ENCODE data around the gene GPN1.
"Not testable (repeated sequence)": the region's sequence is repeated elsewhere in the genome, so short reads cannot be mapped to it uniquely, and the experiment has no call there.

The GPN1 gene

DNA sequence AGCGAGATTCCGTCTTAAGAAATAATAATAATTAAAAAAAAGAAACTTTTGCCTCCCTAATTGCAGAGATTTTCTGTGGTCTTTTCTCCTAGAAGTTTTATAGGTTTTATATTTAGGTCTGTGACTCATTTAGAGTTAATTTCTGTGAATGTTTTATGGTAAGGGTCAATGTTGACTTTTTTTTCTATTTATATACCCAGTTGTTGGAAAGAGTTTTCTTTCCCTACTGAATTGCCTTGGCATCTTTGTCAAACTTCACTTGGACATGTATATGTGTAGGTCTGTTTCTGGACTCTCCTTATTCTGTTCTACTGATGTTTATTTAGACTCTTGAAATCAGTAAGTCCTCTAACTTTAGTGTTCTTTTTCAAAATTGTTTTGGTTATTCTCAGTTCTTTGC lies 40.5 kb upstream of the GPN1 start:
- H3K4me2 ChIP-seq (ENCODE audit: low read length) = no peak overlapping the region
- no peak overlapping the region for H3K4me3 ChIP-seq (ENCODE audit: low read length)
- H4K20me1 ChIP-seq (ENCODE audit: insufficient read depth, low read length) = peaks cover 23% of the 10 kb centered on the region
- H3K9me3 ChIP-seq (ENCODE audit: insufficient read depth, low read length) = peaks cover 11% of the 10 kb centered on the region; the same call in 1 of the 2 replicates
- H3K27me3 ChIP-seq (ENCODE audit: low read depth, low read length) = no peaks in the 10 kb centered on the region
- no peak overlapping the region for H3K9ac ChIP-seq (ENCODE audit: low read length)
- no peak overlapping the region for H2AFZ ChIP-seq (ENCODE audit: low read depth, low read length)
- H3K36me3 ChIP-seq (replicated peaks; ENCODE audit: low read depth, low read length) = peaks cover 37% of the 10 kb centered on the region
- H3K79me2 ChIP-seq (ENCODE audit: low read length) = peaks cover 100% of the 10 kb centered on the region
- H3K4me1 ChIP-seq (ENCODE audit: low read length) = peaks cover 13% of the 10 kb centered on the region
- no peak overlapping the region for H3K27ac ChIP-seq (ENCODE audit: low read length)
- TF ChIP-seq, protein P1, sequence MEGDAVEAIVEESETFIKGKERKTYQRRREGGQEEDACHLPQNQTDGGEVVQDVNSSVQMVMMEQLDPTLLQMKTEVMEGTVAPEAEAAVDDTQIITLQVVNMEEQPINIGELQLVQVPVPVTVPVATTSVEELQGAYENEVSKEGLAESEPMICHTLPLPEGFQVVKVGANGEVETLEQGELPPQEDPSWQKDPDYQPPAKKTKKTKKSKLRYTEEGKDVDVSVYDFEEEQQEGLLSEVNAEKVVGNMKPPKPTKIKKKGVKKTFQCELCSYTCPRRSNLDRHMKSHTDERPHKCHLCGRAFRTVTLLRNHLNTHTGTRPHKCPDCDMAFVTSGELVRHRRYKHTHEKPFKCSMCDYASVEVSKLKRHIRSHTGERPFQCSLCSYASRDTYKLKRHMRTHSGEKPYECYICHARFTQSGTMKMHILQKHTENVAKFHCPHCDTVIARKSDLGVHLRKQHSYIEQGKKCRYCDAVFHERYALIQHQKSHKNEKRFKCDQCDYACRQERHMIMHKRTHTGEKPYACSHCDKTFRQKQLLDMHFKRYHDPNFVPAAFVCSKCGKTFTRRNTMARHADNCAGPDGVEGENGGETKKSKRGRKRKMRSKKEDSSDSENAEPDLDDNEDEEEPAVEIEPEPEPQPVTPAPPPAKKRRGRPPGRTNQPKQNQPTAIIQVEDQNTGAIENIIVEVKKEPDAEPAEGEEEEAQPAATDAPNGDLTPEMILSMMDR (IDR thresholded peaks at IDR 0.05; ENCODE audit: low read depth, low read length) = no peak
- no peak for TF ChIP-seq EZH2phosphoT487 (IDR thresholded peaks at IDR 0.05; ENCODE audit: low read depth)

DNA sequence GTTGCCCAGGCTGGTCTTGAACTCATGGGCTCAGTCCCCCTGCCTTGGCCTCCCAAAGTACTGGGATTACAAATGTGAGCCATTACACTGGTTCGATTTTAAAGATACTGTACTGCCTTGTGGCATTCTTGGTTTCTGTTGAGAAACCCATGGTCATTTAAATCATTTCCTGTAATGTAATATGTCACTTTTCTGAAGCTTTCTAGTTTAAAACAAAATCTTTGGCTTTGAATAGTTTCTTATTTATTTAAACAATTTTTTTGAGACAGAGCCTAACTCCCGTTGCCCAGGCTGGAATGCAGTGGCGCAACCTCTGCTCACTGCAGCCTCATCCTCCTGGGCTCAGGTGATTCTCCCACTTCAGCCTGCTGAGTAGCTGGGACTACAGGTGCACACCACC lies 37.1 kb upstream of the GPN1 start:
- Histone ChIP-seq H3K36me3 (replicated peaks; ENCODE audit: low read depth, low read length) (peaks cover 51% of the 10 kb centered on the region), H3K9ac (ENCODE audit: low read length) (no peak overlapping the region), H3K27ac (ENCODE audit: low read length) (no peak overlapping the region), H3K4me3 (ENCODE audit: low read length) (no peak overlapping the region), H3K4me2 (ENCODE audit: low read length) (no peak overlapping the region), H2AFZ (ENCODE audit: low read depth, low read length) (no peak overlapping the region), H3K4me1 (ENCODE audit: low read length) (no peaks in the 10 kb centered on the region), H3K27me3 (ENCODE audit: low read depth, low read length) (no peaks in the 10 kb centered on the region), H3K9me3 (ENCODE audit: insufficient read depth, low read length) (peaks cover 17% of the 10 kb centered on the region), H3K79me2 (ENCODE audit: low read length) (peaks cover 99% of the 10 kb centered on the region), H4K20me1 (ENCODE audit: insufficient read depth, low read length) (peaks cover 6% of the 10 kb centered on the region; the same call in 1 of the 2 replicates)
- TF ChIP-seq, protein P1 (IDR thresholded peaks at IDR 0.05; ENCODE audit: low read depth, low read length) = no peak
- no peak for TF ChIP-seq EZH2phosphoT487 (IDR thresholded peaks at IDR 0.05; ENCODE audit: low read depth)

DNA sequence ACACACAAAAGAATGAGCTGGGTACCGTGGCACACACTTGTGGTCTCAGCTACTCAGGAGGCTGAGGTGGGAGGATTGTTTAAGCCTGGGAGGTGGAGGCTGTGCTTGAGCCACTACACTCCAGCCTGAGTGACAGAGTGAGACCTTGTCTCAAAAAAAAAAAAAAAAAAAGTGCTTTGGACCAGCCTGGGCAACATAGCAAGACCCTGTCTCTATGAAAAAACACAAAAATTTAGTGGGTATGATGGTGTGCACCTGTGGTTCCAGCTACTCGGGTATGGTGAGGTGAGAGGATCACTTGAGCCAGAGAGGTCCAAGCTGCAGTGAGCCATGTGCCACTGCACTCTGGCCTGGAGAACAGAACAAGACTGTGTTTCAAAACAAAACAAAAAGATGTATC lies 35.6 kb upstream of the GPN1 start:
- no peak overlapping the region for H2AFZ ChIP-seq (ENCODE audit: low read depth, low read length)
- H3K27me3 ChIP-seq (ENCODE audit: low read depth, low read length) = no peaks in the 10 kb centered on the region
- TF ChIP-seq EZH2phosphoT487 (IDR thresholded peaks at IDR 0.05; ENCODE audit: low read depth) = no peak
- TF ChIP-seq, protein P1 (IDR thresholded peaks at IDR 0.05; ENCODE audit: low read depth, low read length) = no peak
- H3K4me2 ChIP-seq (ENCODE audit: low read length) = no peak overlapping the region
- peaks cover 16% of the 10 kb centered on the region for H4K20me1 ChIP-seq (ENCODE audit: insufficient read depth, low read length)
- H3K9me3 ChIP-seq (ENCODE audit: insufficient read depth, low read length) = peaks cover 17% of the 10 kb centered on the region
- no peak overlapping the region for H3K27ac ChIP-seq (ENCODE audit: low read length)
- peaks cover 99% of the 10 kb centered on the region for H3K79me2 ChIP-seq (ENCODE audit: low read length)
- H3K36me3 ChIP-seq (replicated peaks; ENCODE audit: low read depth, low read length) = peaks cover 58% of the 10 kb centered on the region
- no peak overlapping the region for H3K9ac ChIP-seq (ENCODE audit: low read length)
- no peak overlapping the region for H3K4me3 ChIP-seq (ENCODE audit: low read length)
- H3K4me1 ChIP-seq (ENCODE audit: low read length) = no peaks in the 10 kb centered on the region

DNA sequence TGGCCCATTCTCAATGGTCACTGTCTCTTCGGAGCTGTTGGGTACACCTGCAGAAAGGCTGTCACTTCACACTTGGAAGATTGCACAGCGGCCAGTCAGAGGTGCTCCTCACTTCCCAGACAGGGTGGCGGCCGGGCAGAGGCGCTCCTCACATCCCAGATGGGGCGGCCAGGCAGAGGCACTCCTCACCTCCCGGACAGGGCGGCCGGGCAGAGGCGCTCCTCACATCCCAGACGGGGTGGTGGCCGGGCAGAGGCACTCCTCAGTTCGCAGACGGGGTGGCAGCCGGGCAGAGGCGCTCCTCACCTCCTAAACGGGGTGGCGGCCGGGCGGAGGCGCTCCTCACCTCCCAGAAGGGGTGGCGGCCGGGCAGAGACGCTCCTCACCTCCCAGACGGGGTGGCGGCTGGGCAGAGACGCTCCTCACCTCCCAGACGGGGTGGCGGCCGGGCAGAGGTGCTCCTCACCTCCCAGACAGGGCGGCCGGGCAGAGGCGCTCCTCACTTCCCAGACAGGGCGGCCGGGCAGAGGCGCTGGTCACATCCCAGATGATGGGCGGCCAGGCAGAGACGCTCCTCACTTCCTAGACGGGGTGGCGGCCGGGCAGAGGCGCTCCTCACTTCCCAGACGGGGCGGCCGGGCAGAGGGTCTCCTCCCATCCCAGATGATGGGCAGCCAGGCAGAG lies 34.7 kb upstream of the GPN1 start:
- H2AFZ ChIP-seq (ENCODE audit: low read depth, low read length); H3K9ac ChIP-seq (ENCODE audit: low read length); H3K4me3 ChIP-seq (ENCODE audit: low read length); H3K4me1 ChIP-seq (ENCODE audit: low read length); H3K4me2 ChIP-seq (ENCODE audit: low read length); H3K27me3 ChIP-seq (ENCODE audit: low read depth, low read length); H3K27ac ChIP-seq (ENCODE audit: low read length): not testable (repeated sequence)
- H3K9me3 ChIP-seq (ENCODE audit: insufficient read depth, low read length) = peaks cover 17% of the 10 kb centered on the region
- H3K36me3 ChIP-seq (replicated peaks; ENCODE audit: low read depth, low read length) = peaks cover 55% of the 10 kb centered on the region
- peaks cover 16% of the 10 kb centered on the region for H4K20me1 ChIP-seq (ENCODE audit: insufficient read depth, low read length)
- peaks cover 98% of the 10 kb centered on the region for H3K79me2 ChIP-seq (ENCODE audit: low read length)

DNA sequence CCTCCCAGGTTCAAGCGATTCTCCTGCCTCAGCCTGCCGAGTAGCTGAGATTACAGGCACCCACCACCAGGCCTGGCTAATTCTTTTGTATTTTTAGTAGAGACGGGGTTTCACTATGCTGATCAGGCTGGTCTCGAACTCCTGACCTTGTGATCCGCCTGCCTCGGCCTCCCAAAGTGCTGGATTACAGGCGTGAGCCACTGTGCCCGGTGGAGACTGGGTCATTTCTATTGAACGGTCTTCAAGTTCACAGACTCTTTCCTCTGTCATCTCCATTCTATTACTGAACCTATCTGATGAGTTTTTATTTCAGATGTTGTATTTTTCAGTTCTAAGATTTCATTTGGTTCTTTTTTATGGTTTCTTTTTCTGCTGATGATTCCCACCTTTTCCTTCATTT lies 33.4 kb upstream of the GPN1 start:
- not testable (repeated sequence) for H3K27ac ChIP-seq (ENCODE audit: low read length); H3K9me3 ChIP-seq (ENCODE audit: insufficient read depth, low read length); H2AFZ ChIP-seq (ENCODE audit: low read depth, low read length); H3K4me1 ChIP-seq (ENCODE audit: low read length); H3K9ac ChIP-seq (ENCODE audit: low read length); H3K4me3 ChIP-seq (ENCODE audit: low read length); H3K27me3 ChIP-seq (ENCODE audit: low read depth, low read length); H3K4me2 ChIP-seq (ENCODE audit: low read length)
- peaks cover 95% of the 10 kb centered on the region for H3K79me2 ChIP-seq (ENCODE audit: low read length)
- peaks cover 12% of the 10 kb centered on the region for H4K20me1 ChIP-seq (ENCODE audit: insufficient read depth, low read length)
- peaks cover 49% of the 10 kb centered on the region for H3K36me3 ChIP-seq (replicated peaks; ENCODE audit: low read depth, low read length)

Data from OCI-LY3 (cell line).